OCI-LY1 (cell line): Measurements from ENCODE around the gene PLAAT4.

ENCODE experiments used
- H2AFZ ChIP-seq: fragments of 200-600 bp; sonication (generic), shearing (Covaris generic); 2 replicates; pipeline ENCODE4 v1.6.0; 2014; ENCODE audit warnings: antibody characterized with exemption, mild to moderate bottlenecking, low read length
- H3F3A ChIP-seq: fragments of 200-600 bp; sonication (generic), shearing (Covaris generic); 2 replicates; pipeline ENCODE4 v1.6.0; 2014; ENCODE audit warnings: mild to moderate bottlenecking, antibody characterized with exemption, low read length, moderate library complexity; ENCODE audit not compliant: insufficient read depth
- H3K27ac ChIP-seq: fragments of 200-600 bp; sonication (generic); 2 replicates; pipeline ENCODE4 v1.5.1; 2014; ENCODE audit warnings: low read length, mixed run types, mild to moderate bottlenecking, low read depth; ENCODE audit not compliant: poor library complexity, severe bottlenecking
- H3K27me3 ChIP-seq: fragments of 200-600 bp; sonication (generic); 2 replicates; pipeline ENCODE4 v1.6.0; 2014; ENCODE audit warnings: antibody characterized with exemption, mild to moderate bottlenecking, low read length, moderate library complexity; ENCODE audit not compliant: insufficient read depth
- H3K36me3 ChIP-seq: fragments of 200-600 bp; sonication (generic); 2 replicates; pipeline ENCODE4 v1.6.1; 2014; ENCODE audit warnings: mild to moderate bottlenecking, antibody characterized with exemption, low read length, moderate library complexity, mixed read lengths; ENCODE audit not compliant: insufficient read depth
- H3K4me1 ChIP-seq: fragments of 200-600 bp; sonication (generic); 2 replicates; pipeline ENCODE4 v1.5.1; 2014; ENCODE audit warnings: mild to moderate bottlenecking, low read length, moderate library complexity; ENCODE audit not compliant: insufficient read depth, severe bottlenecking
- H3K4me2 ChIP-seq: fragments of 200-600 bp; sonication (generic), shearing (Covaris generic); 2 replicates; pipeline ENCODE4 v1.6.1; 2014; ENCODE audit warnings: low read length
- H3K4me3 ChIP-seq: fragments of 200-600 bp; sonication (generic); 2 replicates; pipeline ENCODE4 v1.5.1; 2014; ENCODE audit warnings: low read length, low read depth, mild to moderate bottlenecking, mixed read lengths; ENCODE audit not compliant: poor library complexity, severe bottlenecking
- H3K79me2 ChIP-seq: fragments of 200-600 bp; shearing (Covaris generic); 2 replicates; pipeline ENCODE4 v1.6.1; 2016; ENCODE audit warnings: mixed run types, low read length, mixed read lengths; ENCODE audit not compliant: insufficient read depth
- H3K9ac ChIP-seq: fragments of 200-600 bp; sonication (generic), shearing (Covaris generic); 2 replicates; pipeline ENCODE4 v1.6.1; 2014; ENCODE audit warnings: mild to moderate bottlenecking, low read length, mixed read lengths
- H3K9me2 ChIP-seq: fragments of 200-600 bp; sonication (generic), shearing (Covaris generic); 2 replicates; pipeline ENCODE4 v1.6.1; 2014; ENCODE audit warnings: low read depth, mild to moderate bottlenecking, low read length, mixed read lengths
- H3K9me3 ChIP-seq: fragments of 200-600 bp; shearing (Covaris generic); 2 replicates; pipeline ENCODE4 v1.6.1; 2014; ENCODE audit warnings: low read length, mixed read lengths
- H4K20me1 ChIP-seq: fragments of 200-600 bp; sonication (generic), shearing (Covaris generic); 2 replicates; pipeline ENCODE4 v1.6.0; 2016; ENCODE audit warnings: mild to moderate bottlenecking, low read length; ENCODE audit not compliant: insufficient read depth
- EZH2 ChIP-seq: fragments of 200-600 bp; sonication (generic), shearing (Covaris generic); IDR thresholded peaks from 2 replicates; pipeline ENCODE4 v1.8.0; 2017; ENCODE audit warnings: borderline replicate concordance, mixed run types, mild to moderate bottlenecking, antibody characterized with exemption, low read length, moderate library complexity, mixed read lengths
- TF ChIP-seq, protein P1 (sequence below): fragments of 200-600 bp; sonication (generic), shearing (Covaris generic); IDR thresholded peaks from 2 replicates; pipeline ENCODE4 v1.5.1; 2017; ENCODE audit warnings: mild to moderate bottlenecking, antibody characterized with exemption, low read length, moderate library complexity, mixed read lengths

The PLAAT4 gene

DNA sequence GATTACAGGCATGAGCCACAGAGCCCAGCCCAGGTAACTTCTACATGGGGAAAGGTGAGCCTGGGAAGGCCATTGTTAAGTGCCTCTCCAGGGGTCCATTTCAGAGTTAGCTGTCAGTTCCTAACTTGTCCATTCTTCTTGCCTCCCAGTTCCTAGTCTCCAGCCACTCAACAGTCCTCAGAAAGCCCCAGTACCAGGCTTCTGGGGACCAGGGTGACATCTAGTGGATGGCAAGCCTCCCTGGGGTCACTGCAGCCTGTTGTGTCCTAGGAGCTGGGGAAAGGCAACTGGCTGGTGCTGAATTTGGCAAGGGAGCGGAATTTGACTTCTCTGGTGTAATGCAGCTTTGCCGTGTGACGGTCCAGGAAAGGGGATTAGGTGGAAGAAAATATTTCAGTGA is 28.6 kb upstream of the PLAAT4 start:
- Histone ChIP-seq H4K20me1 (no peaks in the 10 kb centered on the region), H3F3A (no peaks in the 10 kb centered on the region), H3K4me3 (no peak overlapping the region), H3K27me3 (0 out of 2 replicates have a peak, but pooled peaks cover 3% of the 10 kb centered on the region), H3K27ac (no peak overlapping the region), H3K4me2 (no peak overlapping the region), H2AFZ (no peak overlapping the region), H3K9me3 (no peaks in the 10 kb centered on the region), H3K79me2 (no peaks in the 10 kb centered on the region), H3K4me1 (no peaks in the 10 kb centered on the region), H3K9ac (no peak overlapping the region), H3K9me2 (no peaks in the 10 kb centered on the region), H3K36me3 (no peaks in the 10 kb centered on the region)
- no peak for TF ChIP-seq EZH2
- TF ChIP-seq, protein P1, sequence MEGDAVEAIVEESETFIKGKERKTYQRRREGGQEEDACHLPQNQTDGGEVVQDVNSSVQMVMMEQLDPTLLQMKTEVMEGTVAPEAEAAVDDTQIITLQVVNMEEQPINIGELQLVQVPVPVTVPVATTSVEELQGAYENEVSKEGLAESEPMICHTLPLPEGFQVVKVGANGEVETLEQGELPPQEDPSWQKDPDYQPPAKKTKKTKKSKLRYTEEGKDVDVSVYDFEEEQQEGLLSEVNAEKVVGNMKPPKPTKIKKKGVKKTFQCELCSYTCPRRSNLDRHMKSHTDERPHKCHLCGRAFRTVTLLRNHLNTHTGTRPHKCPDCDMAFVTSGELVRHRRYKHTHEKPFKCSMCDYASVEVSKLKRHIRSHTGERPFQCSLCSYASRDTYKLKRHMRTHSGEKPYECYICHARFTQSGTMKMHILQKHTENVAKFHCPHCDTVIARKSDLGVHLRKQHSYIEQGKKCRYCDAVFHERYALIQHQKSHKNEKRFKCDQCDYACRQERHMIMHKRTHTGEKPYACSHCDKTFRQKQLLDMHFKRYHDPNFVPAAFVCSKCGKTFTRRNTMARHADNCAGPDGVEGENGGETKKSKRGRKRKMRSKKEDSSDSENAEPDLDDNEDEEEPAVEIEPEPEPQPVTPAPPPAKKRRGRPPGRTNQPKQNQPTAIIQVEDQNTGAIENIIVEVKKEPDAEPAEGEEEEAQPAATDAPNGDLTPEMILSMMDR: peak; percentile 38; the same call in 1 of the 2 replicates

DNA sequence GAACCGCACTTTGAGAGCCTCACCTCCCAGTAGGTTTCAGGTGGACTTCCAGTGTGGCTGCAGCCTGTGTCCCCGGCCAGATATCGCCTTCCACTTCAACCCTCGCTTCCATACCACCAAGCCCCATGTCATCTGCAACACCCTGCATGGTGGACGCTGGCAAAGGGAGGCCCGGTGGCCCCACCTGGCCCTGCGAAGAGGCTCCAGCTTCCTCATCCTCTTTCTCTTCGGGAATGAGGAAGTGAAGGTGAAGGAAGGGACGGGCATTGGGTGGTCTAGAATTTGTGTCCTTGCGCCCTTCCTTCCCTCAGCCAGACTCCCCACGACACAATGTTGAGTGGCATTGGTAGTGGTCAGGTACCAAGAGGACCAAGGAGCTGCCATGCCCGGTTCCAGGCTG is 27.9 kb upstream of the PLAAT4 start:
- no peaks in the 10 kb centered on the region for H3K4me1 ChIP-seq
- 0 out of 2 replicates have a peak, but pooled peaks cover 5% of the 10 kb centered on the region for H3K27me3 ChIP-seq
- no peak overlapping the region for H3K9ac ChIP-seq
- no peaks in the 10 kb centered on the region for H3K9me3 ChIP-seq
- H3K36me3 ChIP-seq: no peaks in the 10 kb centered on the region
- H3K9me2 ChIP-seq: no peaks in the 10 kb centered on the region
- no peak overlapping the region for H2AFZ ChIP-seq
- no peak for TF ChIP-seq EZH2
- TF ChIP-seq, protein P1: no peak
- no peak overlapping the region for H3K4me2 ChIP-seq
- no peaks in the 10 kb centered on the region for H4K20me1 ChIP-seq
- H3K79me2 ChIP-seq: no peaks in the 10 kb centered on the region
- H3K27ac ChIP-seq: no peak overlapping the region
- no peak overlapping the region for H3K4me3 ChIP-seq
- H3F3A ChIP-seq: no peaks in the 10 kb centered on the region

DNA sequence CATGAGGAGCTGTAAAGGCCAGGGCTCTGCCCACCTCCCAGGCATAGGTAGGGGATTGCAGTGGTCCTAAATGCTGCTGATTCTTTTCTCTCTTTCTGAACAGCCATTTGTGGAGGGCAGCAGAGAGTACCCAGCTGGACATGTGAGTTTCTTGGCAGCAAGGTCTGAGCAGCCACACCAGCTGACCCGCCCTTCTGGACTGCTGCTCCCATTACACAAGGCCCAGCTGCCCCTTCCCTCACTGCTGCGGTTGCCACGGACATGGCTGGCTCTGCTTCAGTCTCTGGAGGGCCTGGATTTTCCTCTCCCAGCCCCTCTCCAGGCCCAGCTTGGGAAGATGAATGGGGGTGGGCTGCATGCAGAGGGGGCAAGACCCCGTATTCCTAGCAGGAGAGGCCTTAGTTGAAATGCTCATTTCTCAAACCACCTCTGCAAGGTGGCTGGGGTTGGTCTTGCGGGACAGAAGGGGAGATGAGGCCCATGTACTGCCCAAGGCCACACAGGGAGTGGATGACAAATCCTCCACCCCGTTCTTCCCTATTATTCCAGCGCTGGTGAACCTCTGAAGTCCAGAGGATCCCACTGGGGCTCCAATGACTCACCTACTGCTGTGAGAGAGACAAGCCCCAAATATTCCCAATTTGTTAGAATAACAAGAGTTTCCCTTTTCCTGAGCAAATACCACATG is 26.1 kb upstream of the PLAAT4 start:
- H4K20me1 ChIP-seq: no peaks in the 10 kb centered on the region
- no peaks in the 10 kb centered on the region for H3K9me3 ChIP-seq
- TF ChIP-seq EZH2: no peak
- TF ChIP-seq, protein P1: no peak
- H3F3A ChIP-seq: no peaks in the 10 kb centered on the region
- H3K36me3 ChIP-seq: no peaks in the 10 kb centered on the region
- H3K4me2 ChIP-seq: no peak overlapping the region
- H3K9me2 ChIP-seq: no peaks in the 10 kb centered on the region
- no peak overlapping the region for H3K27ac ChIP-seq
- no peaks in the 10 kb centered on the region for H3K4me1 ChIP-seq
- H3K9ac ChIP-seq: no peak overlapping the region
- no peak overlapping the region for H2AFZ ChIP-seq
- 0 out of 2 replicates have a peak, but pooled peaks cover 9% of the 10 kb centered on the region for H3K27me3 ChIP-seq
- no peaks in the 10 kb centered on the region for H3K79me2 ChIP-seq
- H3K4me3 ChIP-seq: no peak overlapping the region
